Measurements from ENCODE around the gene COL4A4.

- TF ChIP-seq, protein P1, sequence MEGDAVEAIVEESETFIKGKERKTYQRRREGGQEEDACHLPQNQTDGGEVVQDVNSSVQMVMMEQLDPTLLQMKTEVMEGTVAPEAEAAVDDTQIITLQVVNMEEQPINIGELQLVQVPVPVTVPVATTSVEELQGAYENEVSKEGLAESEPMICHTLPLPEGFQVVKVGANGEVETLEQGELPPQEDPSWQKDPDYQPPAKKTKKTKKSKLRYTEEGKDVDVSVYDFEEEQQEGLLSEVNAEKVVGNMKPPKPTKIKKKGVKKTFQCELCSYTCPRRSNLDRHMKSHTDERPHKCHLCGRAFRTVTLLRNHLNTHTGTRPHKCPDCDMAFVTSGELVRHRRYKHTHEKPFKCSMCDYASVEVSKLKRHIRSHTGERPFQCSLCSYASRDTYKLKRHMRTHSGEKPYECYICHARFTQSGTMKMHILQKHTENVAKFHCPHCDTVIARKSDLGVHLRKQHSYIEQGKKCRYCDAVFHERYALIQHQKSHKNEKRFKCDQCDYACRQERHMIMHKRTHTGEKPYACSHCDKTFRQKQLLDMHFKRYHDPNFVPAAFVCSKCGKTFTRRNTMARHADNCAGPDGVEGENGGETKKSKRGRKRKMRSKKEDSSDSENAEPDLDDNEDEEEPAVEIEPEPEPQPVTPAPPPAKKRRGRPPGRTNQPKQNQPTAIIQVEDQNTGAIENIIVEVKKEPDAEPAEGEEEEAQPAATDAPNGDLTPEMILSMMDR (IDR thresholded peaks at IDR 0.05) = no peak
- TF ChIP-seq ZFX (IDR thresholded peaks at IDR 0.05; ENCODE audit: borderline replicate concordance) = no peak
Measured at GRCh38 chr2:227029426-227030105, 134.4 kb downstream of the COL4A4 start.
